NK-92 (cell line): Measurements from ENCODE around the gene METTL2B.
"Not testable (repeated sequence)": the region's sequence is repeated elsewhere in the genome, so short reads cannot be mapped to it uniquely, and the experiment has no call there.

Experiments used
- DNase-seq: peaks from one replicate; lab custom pipeline; 2025; ENCODE audit not compliant: unreplicated experiment; lab: John Stamatoyannopoulos, UW

Gene METTL2B

GRCh38 chr7:128454808-128455542 lies 21.6 kb upstream of the METTL2B start:
- no peak for DNase-seq

- peak; percentile 47 for DNase-seq
Observed at GRCh38 chr7:128455543-128456254, 20.8 kb upstream of the METTL2B start, which contains the start of gene HILPDA. TSS of gene HILPDA (plus strand) at chr7:128455878. CDS start at chr7:128457269, 1,391 bp downstream.

DNA sequence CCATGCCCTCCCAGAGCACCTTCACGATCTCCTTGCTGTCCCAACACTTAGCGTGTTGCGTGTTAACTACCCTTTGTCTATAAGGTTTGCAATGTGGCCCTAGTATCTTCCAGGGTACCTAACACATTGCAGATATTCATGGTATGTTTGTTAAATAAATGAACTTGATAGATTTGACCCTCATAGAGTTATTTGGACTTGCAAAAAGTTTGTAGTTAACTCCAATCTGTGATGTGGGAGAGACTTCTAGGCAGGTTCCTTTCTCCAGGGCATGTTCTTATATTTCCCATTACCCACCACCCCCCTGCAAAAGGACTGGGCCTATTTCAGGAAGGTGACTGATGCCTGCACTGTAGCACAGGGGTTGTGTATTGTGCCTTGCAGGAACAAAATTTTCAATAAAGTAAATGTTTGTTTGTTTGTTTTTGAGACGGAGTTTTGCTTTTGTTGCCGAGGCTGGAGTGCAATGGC lies 20.3 kb upstream of the METTL2B start:
- DNase-seq: no peak

DNA sequence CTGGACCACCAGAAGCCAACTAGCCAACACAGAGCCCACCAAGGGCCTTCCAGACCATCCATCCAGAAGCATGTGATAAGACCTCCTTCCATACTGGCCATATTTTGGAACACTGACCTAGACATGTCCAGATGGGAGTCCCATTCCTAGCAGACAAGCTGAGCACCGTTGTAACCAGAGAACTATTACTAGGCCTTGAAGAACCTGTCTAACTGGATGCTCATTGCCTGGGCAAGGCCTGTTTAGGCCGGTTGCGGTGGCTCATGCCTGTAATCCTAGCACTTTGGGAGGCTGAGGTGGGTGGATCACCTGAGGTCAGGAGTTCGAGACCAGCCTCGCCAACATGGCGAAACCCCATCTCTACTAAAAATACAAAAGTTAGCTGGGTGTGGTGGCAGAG lies 19.2 kb upstream of the METTL2B start:
- not testable (repeated sequence) for DNase-seq

DNA sequence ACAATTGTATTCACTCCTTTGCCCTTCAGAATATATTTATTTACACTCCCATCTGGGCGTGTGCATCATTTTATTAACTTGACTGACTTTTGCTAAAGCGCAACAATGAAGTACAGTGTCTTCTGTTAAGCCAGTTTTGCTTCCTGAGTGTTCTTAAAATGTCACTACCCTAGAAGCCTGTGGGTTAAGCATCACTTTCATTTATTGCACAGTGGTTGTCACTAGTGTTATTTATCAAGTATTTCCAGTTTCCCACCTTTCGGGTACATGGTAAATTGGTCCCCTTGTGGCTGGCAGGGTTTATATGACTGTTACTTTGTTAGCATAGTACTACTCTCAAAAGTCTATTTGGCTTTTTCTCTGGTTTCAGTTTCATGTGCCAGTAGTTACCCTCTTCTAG lies 17.6 kb upstream of the METTL2B start:
- DNase-seq: no peak

DNA sequence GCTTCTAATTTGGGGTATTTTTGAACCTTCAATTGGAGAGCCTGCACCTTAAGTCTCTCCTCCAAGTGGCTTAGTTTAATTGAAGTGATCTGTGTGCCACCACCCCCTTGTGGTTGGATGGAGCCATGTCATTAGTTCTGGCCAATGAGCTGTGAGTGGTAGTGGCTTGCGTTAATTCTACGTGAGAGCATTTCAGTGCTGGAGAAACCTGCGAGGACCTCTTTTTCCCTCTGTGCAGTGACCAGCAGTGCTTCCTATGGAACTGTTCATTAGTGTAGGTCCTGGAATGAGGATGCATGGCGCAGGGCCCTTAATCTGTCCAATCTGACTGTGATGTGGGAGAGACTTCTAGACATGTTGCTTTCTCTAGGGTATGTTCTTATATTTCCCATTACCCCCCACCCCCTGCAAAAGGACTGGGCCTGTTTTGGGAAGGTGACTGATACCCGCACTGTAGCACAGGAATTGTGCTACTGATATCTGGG lies 17.1 kb upstream of the METTL2B start:
- no peak for DNase-seq

DNA sequence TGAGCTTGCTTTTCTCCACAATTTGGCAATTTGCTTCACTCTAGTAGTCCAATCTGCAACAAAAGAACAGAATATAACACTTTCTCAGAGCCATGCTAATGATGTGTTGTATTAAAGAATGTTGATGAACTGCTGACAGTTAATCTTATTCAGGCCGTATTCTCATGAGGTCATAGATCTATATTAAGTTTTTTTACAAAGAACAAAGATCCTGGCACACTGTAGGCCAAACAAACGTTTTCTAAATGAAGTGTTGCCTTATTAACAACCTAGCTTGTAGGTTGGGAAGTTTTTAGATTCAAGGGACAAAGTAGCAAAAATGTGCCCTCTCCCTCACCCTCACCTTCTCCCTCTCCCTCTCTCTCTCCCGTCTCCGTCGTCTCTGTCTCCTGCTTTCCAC lies 14.1 kb upstream of the METTL2B start:
- no peak for DNase-seq

GRCh38 chr7:128463345-128463744 lies 13.2 kb upstream of the METTL2B start:
- not testable (repeated sequence) for DNase-seq

- DNase-seq: not testable (repeated sequence)
Observed at GRCh38 chr7:128463933-128464332, 12.6 kb upstream of the METTL2B start.

DNA sequence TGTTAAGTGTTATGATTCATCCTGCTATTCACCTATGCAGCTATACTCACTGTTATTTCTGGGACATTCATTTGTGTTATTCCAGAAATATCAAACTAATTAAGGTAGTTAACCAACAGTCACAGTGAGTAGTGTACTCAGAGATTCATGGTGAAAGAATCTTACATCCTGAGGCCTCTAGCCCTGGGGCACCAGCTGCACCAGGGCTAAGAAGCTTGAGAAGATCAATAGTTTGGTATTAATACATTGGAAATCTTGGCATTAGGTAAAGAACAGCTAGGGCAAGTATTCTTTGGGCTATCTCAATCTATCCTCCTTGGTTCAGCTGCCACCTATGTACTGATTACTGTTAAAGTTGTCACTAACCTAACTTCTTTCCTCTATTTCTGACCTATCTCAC lies 9.7 kb upstream of the METTL2B start:
- DNase-seq: not testable (repeated sequence)

- DNase-seq: not testable (repeated sequence)
Observed at GRCh38 chr7:128477336-128477690, 765 bp downstream of the METTL2B start.

DNA sequence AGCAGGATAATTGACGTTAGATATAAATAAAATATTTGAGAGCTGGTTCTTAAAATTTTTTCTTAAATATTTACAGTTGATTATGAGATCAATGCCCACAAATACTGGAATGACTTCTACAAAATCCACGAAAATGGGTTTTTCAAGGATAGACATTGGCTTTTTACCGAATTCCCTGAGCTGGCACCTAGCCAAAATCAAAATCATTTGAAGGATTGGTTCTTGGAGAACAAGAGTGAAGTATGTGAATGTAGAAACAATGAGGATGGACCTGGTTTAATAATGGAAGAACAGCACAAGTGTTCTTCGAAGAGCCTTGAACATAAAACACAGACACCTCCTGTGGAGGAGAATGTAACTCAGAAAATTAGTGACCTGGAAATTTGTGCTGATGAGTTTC lies 2.5 kb downstream of the METTL2B start:
- DNase-seq: not testable (repeated sequence)

DNA sequence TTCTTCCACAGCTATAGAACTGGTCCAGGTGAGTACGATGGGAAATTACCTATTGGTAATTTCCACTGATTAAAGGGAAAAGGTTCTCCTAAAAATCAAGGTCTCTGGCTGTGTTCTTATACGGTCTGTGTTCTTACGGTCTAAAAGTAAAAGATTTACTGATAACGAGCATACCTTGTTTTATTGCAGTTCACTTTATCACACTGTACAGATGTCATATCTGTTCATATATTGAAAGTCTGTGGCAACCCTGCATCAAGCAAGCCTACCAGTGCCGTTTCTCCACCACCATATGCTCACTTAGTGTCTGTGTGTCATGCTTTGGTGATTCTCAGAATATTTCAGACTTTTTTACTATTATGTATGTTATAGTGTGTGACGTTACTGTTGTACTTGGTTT lies 11.6 kb downstream of the METTL2B start:
- not testable (repeated sequence) for DNase-seq

GRCh38 chr7:128497405-128497804 lies 20.9 kb downstream of the METTL2B start:
- DNase-seq: no peak

DNA sequence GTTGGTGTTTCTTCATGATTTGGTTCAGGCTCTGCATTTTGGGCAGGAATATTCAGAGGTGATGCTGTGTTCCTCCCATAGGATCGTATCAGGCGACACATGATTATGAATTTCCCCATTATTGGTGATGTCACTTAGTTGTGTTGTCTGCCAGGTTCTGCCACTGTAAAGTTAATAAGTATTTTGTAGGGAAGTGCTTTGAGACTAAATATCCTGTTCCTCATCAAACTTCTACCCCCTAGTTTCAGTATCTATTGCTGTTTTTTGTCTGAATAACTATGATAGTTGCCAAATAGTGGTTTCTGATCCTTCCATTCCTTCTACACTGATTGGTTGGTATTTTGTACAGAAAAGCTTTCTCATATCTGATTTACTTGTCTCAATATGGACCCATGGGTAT lies 28.9 kb downstream of the METTL2B start:
- DNase-seq: not testable (repeated sequence)

GRCh38 chr7:128506819-128507218 lies 30.3 kb downstream of the METTL2B start:
- not testable (repeated sequence) for DNase-seq

DNA sequence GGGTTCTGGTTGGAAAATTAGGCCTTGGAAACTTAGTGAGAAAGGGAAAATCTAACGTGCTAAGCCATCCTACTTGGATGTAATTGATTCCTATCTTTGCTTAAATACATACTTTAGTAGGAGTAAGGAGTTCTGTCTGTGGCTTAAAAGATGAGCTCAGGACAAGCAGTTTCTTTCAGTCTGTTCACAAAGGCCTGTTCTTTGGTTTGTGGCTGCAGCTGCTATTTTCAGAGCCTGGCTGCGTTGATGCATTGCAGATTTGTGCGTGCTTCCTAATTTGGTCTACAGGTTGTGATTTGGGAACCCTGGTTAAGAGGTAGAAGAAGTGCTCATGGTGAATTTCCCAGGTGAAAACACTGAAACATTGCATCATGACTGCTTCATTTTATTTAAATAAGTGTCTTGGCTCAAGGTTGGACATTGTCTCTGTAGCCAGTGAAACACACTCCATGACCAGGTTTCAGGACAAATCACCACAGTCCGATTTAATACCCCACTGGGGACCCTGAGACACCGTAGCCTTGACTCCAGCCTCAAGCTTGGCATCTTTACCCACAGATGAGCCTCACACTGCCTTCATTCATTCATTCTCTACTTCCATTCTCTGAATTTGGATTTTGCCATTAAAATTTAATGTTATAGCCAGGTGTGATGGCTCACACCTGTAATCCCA lies 30.9 kb downstream of the METTL2B start:
- DNase-seq: not testable (repeated sequence)

DNA sequence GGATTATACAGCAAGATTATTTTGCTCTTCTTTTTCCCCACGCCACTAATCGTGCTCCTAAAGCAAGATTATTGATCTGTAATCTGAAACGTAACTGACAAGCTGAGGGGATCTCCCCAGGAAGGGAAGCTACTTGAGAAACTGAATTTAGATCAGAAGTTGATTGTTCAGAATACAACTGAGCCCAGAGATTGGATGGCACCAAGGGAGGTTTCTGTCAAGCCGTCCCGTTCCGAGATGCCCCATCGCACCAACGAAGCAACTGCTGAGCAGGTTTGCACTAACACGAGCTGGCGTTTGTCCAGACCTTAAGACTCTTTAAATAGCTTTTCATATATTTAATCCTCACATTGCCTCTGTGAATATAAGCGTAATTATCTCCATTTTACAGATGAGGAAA lies 35.1 kb downstream of the METTL2B start:
- DNase-seq: not testable (repeated sequence)

- DNase-seq: not testable (repeated sequence)
Observed at GRCh38 chr7:128515232-128515631, 38.7 kb downstream of the METTL2B start.

GRCh38 chr7:128517023-128517422 lies 40.5 kb downstream of the METTL2B start:
- DNase-seq: not testable (repeated sequence)

GRCh38 chr7:128523226-128523931 lies 46.8 kb downstream of the METTL2B start:
- DNase-seq: not testable (repeated sequence)
